ENCODE data around the gene PCBP2. TPM values are rescaled to one million over a fixed set of nuclear protein-coding genes. Genes with fewer than 3 reads are reported as not detected.

PCBP2 gene
- total RNA-seq, 2 experiments from 2014 or later: 209 to 1,015 TPM

DNA sequence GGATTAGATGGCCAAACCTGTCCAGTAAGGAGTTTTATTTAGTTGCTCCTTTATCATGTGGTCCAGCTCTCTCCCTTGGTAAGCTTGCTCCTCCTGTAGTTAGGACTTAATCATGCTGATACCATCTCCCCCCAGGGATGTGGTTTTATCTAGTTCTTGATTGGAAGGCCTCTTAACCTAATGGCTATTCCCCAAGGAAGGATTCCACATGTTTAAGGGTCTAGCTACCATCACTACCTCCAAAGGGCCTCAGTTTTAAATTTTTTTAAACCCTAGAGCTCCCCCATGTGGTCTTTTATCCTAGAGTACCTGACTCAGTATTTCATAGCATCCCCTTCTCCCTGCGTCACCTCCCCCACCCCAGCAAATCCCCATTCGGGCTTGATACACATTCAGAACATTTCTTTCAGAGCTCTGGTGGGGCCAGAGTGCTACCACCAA is 24.9 kb downstream of the PCBP2 start:
- ChIA-PET CTCF (ENCODE audit: unreplicated experiment) (interaction anchor here (0.6 kb wide), 2 partner anchors 22 to 154 kb away, joined by 3 to 4 read pairs; no protein-coding TSS in a partner anchor), POLR2A (interaction anchor here (0.7 to 1.9 kb wide), 4 partner anchors 13 to 24 kb away, joined by 3 to 7 read pairs (median 4); partner anchors contain the start of gene TARBP2)
- Histone ChIP-seq H3K9me3 (ENCODE audit: low read length) (no peaks in the 10 kb centered on the region), H4K20me1 (ENCODE audit: insufficient read depth, low read length) (peaks cover 33% of the 10 kb centered on the region), H2AFZ (ENCODE audit: low read length) (no peak overlapping the region), H3K4me1 (ENCODE audit: insufficient read depth, low read length, poor library complexity, severe bottlenecking) (no peaks in the 10 kb centered on the region), H3K4me2 (ENCODE audit: low read length) (no peak overlapping the region), H3K27ac (ENCODE audit: low read depth, low read length, poor library complexity, severe bottlenecking) (no peak overlapping the region), H3K4me3 (ENCODE audit: low read depth, low read length, poor library complexity, severe bottlenecking) (no peak overlapping the region), H3K9me2 (ENCODE audit: insufficient read depth, low read length) (no peaks in the 10 kb centered on the region), H3K79me2 (ENCODE audit: insufficient read depth, low read depth, low read length) (peaks cover 58% of the 10 kb centered on the region), H3K36me3 (ENCODE audit: insufficient read depth, low read length) (peaks cover 100% of the 10 kb centered on the region)
- TF ChIP-seq, protein P1, sequence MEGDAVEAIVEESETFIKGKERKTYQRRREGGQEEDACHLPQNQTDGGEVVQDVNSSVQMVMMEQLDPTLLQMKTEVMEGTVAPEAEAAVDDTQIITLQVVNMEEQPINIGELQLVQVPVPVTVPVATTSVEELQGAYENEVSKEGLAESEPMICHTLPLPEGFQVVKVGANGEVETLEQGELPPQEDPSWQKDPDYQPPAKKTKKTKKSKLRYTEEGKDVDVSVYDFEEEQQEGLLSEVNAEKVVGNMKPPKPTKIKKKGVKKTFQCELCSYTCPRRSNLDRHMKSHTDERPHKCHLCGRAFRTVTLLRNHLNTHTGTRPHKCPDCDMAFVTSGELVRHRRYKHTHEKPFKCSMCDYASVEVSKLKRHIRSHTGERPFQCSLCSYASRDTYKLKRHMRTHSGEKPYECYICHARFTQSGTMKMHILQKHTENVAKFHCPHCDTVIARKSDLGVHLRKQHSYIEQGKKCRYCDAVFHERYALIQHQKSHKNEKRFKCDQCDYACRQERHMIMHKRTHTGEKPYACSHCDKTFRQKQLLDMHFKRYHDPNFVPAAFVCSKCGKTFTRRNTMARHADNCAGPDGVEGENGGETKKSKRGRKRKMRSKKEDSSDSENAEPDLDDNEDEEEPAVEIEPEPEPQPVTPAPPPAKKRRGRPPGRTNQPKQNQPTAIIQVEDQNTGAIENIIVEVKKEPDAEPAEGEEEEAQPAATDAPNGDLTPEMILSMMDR (conservative IDR thresholded peaks at IDR 0.05; ENCODE audit: low read length): peak; percentile 79
- TF ChIP-seq EZH2phosphoT487 (IDR thresholded peaks at IDR 0.05; ENCODE audit: borderline replicate concordance, low read depth, low read length): no peak
- intact Hi-C loops (cut with micrococcal nuclease; ENCODE audit: unreplicated experiment): no loop called here
- DNase-seq (ENCODE audit: low spot score): peak; percentile 41
- BruUV-seq (replicated peaks): no TSS peak

- POLR2A ChIA-PET: no interaction called here
- no peak for DNase-seq (ENCODE audit: low spot score)
- TF ChIP-seq EZH2phosphoT487 (IDR thresholded peaks at IDR 0.05; ENCODE audit: borderline replicate concordance, low read depth, low read length): no peak
- H3K4me2 ChIP-seq (ENCODE audit: low read length): no peak overlapping the region
- H4K20me1 ChIP-seq (ENCODE audit: insufficient read depth, low read length): peaks cover 23% of the 10 kb centered on the region
- peaks cover 100% of the 10 kb centered on the region for H3K36me3 ChIP-seq (ENCODE audit: insufficient read depth, low read length)
- no peaks in the 10 kb centered on the region for H3K4me1 ChIP-seq (ENCODE audit: insufficient read depth, low read length, poor library complexity, severe bottlenecking)
- intact Hi-C loops (cut with micrococcal nuclease; ENCODE audit: unreplicated experiment): no loop called here
- H3K9me2 ChIP-seq (ENCODE audit: insufficient read depth, low read length): no peaks in the 10 kb centered on the region
- H3K9me3 ChIP-seq (ENCODE audit: low read length): no peaks in the 10 kb centered on the region
- H3K79me2 ChIP-seq (ENCODE audit: insufficient read depth, low read depth, low read length): peaks cover 41% of the 10 kb centered on the region
- H3K27ac ChIP-seq (ENCODE audit: low read depth, low read length, poor library complexity, severe bottlenecking): no peak overlapping the region
- CTCF ChIA-PET (ENCODE audit: unreplicated experiment): no interaction called here
- H2AFZ ChIP-seq (ENCODE audit: low read length): no peak overlapping the region
- no TSS peak for BruUV-seq (replicated peaks)
- H3K4me3 ChIP-seq (ENCODE audit: low read depth, low read length, poor library complexity, severe bottlenecking): no peak overlapping the region
These were observed 27.0 kb downstream of the PCBP2 start for GRCh38 chr12:53478865-53479264.

- H3K27ac ChIP-seq (ENCODE audit: low read depth, low read length, poor library complexity, severe bottlenecking): no peak overlapping the region
- intact Hi-C loops (cut with micrococcal nuclease; ENCODE audit: unreplicated experiment): no loop called here
- peaks cover 36% of the 10 kb centered on the region for H3K79me2 ChIP-seq (ENCODE audit: insufficient read depth, low read depth, low read length)
- ChIA-PET POLR2A (no interaction called here), CTCF (ENCODE audit: unreplicated experiment) (no interaction called here)
- H2AFZ ChIP-seq (ENCODE audit: low read length): no peak overlapping the region
- H3K4me2 ChIP-seq (ENCODE audit: low read length): no peak overlapping the region
- no peak for DNase-seq (ENCODE audit: low spot score)
- no peak for TF ChIP-seq EZH2phosphoT487 (IDR thresholded peaks at IDR 0.05; ENCODE audit: borderline replicate concordance, low read depth, low read length)
- TF ChIP-seq, protein P1 (conservative IDR thresholded peaks at IDR 0.05; ENCODE audit: low read length): no peak
- BruUV-seq (replicated peaks): no TSS peak
- H3K36me3 ChIP-seq (ENCODE audit: insufficient read depth, low read length): peaks cover 100% of the 10 kb centered on the region
- H3K4me3 ChIP-seq (ENCODE audit: low read depth, low read length, poor library complexity, severe bottlenecking): no peak overlapping the region
- H3K4me1 ChIP-seq (ENCODE audit: insufficient read depth, low read length, poor library complexity, severe bottlenecking): no peaks in the 10 kb centered on the region
- H4K20me1 ChIP-seq (ENCODE audit: insufficient read depth, low read length): peaks cover 19% of the 10 kb centered on the region
- H3K9me3 ChIP-seq (ENCODE audit: low read length): no peaks in the 10 kb centered on the region
- no peaks in the 10 kb centered on the region for H3K9me2 ChIP-seq (ENCODE audit: insufficient read depth, low read length)
These were observed 27.4 kb downstream of the PCBP2 start for GRCh38 chr12:53479331-53479730.

All from OCI-LY7 (cell line).